GM18498 (cell line): Measurements from ENCODE around the gene U2SURP.

Source experiments
- ATAC-seq: cut with Tn5 transposase; IDR thresholded peaks from one replicate; pipeline ENCODE4 v1.9.1; 2021; ENCODE audit warnings: mild to moderate bottlenecking, moderate library complexity; ENCODE audit not compliant: unreplicated experiment

The U2SURP gene

GRCh38 chr3:143099210-143099609 lies 97.8 kb downstream of the U2SURP start:
- no peak for ATAC-seq

- no peak for ATAC-seq
Observed at GRCh38 chr3:143099690-143100089, 98.3 kb downstream of the U2SURP start.

- no peak for ATAC-seq
Observed at GRCh38 chr3:143100451-143100850, 99.1 kb downstream of the U2SURP start.

- ATAC-seq: no peak
Observed at GRCh38 chr3:143101792-143102381, 100.5 kb downstream of the U2SURP start.

- no peak for ATAC-seq
Observed at GRCh38 chr3:143103652-143104051, 102.3 kb downstream of the U2SURP start.

- ATAC-seq: no peak
Observed at GRCh38 chr3:143105170-143105569, 103.8 kb downstream of the U2SURP start.

GRCh38 chr3:143109861-143110260 lies 108.5 kb downstream of the U2SURP start:
- ATAC-seq: no peak
